Fibroblast of mammary gland (primary cell): ENCODE results near the gene MAP3K6.

Experiments
- DNase-seq: peaks from one replicate; pipeline ENCODE4 v3.0.0-alpha.2; 2010; ENCODE audit warnings: low read depth
- H3K4me3 ChIP-seq: 2 replicates; pipeline ENCODE4 v1.5.1; 2011; ENCODE audit warnings: low read depth, mild to moderate bottlenecking, low read length, moderate library complexity; ENCODE audit not compliant: control insufficient read depth
- CTCF ChIP-seq: conservative IDR thresholded peaks from 2 replicates; pipeline ENCODE4 v1.5.1; 2011; ENCODE audit warnings: low read depth, low read length, inconsistent platforms; ENCODE audit not compliant: control insufficient read depth, insufficient read depth

MAP3K6 gene

GRCh38 chr1:27366411-27367159 lies at the start of gene MAP3K6:
Gene MAP3K6 (minus strand): TSS chr1:27366961. CDS start chr1:27366597, 364 bp downstream.
- peak; percentile 82 for DNase-seq
- peak within 1 kb of the TSS; percentile 76 for H3K4me3 ChIP-seq
- TF ChIP-seq CTCF, result no peak

- no peak for TF ChIP-seq CTCF
- no peak for DNase-seq
- H3K4me3 ChIP-seq, result no peak overlapping the region
Measured at GRCh38 chr1:27414091-27414490, 47.3 kb upstream of the MAP3K6 start.

- no peak overlapping the region for H3K4me3 ChIP-seq
- DNase-seq, result no peak
- no peak for TF ChIP-seq CTCF
Measured at GRCh38 chr1:27413004-27413403, 46.2 kb upstream of the MAP3K6 start.

- no peak for TF ChIP-seq CTCF
- DNase-seq, result no peak
- no peak overlapping the region for H3K4me3 ChIP-seq
Measured at GRCh38 chr1:27412502-27412901, 45.7 kb upstream of the MAP3K6 start.

GRCh38 chr1:27410709-27411108 lies 43.9 kb upstream of the MAP3K6 start:
- no peak for DNase-seq
- TF ChIP-seq CTCF, result no peak
- no peak overlapping the region for H3K4me3 ChIP-seq

- no peak for TF ChIP-seq CTCF
- no peak for DNase-seq
Measured at GRCh38 chr1:27409669-27410068, 42.9 kb upstream of the MAP3K6 start.

More at GRCh38 chr1:27409669-27410068, 42.9 kb upstream of the MAP3K6 start:
- no peak overlapping the region for H3K4me3 ChIP-seq
